WTC11 (cell line): ENCODE data around the gene EDDM13. TPM values are rescaled to one million over a fixed set of nuclear protein-coding genes. Genes with fewer than 3 reads are reported as not detected.

ENCODE experiments used
- ATAC-seq: fragments of 200-7000 bp; cut with Tn5 transposase; 2 replicates; pipeline ENCODE4 v1.10.0; 2021; ENCODE audit warnings: mild to moderate bottlenecking, moderate library complexity
- CTCF ChIA-PET: fragments of 300-600 bp; sonication (Branson Sonifier 250); formaldehyde crosslinking; loops from one replicate; lab custom pipeline; 2021; ENCODE audit warnings: antibody characterized with exemption; lab: Charles Lee
- POLR2A ChIA-PET: fragments of 350-600 bp; sonication (Branson Sonifier 250); formaldehyde crosslinking; loops from one replicate; lab custom pipeline; 2021; ENCODE audit warnings: antibody characterized with exemption; lab: Charles Lee
- DNase-seq: peaks from one replicate; pipeline ENCODE4 v3.0.0; 2021; ENCODE audit warnings: low spot score
- H3K27ac Mint-ChIP-seq: 2 replicates; pipeline ENCODE4 v1.8.0; 2021; ENCODE audit warnings: mixed read lengths
- H3K27me3 Mint-ChIP-seq: 2 replicates; pipeline ENCODE4 v1.8.0; 2021; ENCODE audit warnings: low read depth, mild to moderate bottlenecking, moderate library complexity, mixed read lengths
- H3K36me3 Mint-ChIP-seq: 2 replicates; pipeline ENCODE4 v1.8.0; 2021; ENCODE audit warnings: mixed read lengths
- H3K4me1 Mint-ChIP-seq: 2 replicates; pipeline ENCODE4 v1.8.0; 2022; ENCODE audit warnings: mixed read lengths
- H3K4me3 Mint-ChIP-seq: 2 replicates; pipeline ENCODE4 v1.8.0; 2021; ENCODE audit warnings: mild to moderate bottlenecking, moderate library complexity, mixed read lengths
- H3K9me3 Mint-ChIP-seq: 2 replicates; pipeline ENCODE4 v1.8.0; 2021; ENCODE audit warnings: mixed read lengths
- CREM ChIP-seq: sonication (generic); formaldehyde crosslinking; IDR thresholded peaks from 2 replicates; pipeline ENCODE4 v1.8.1; 2022; ENCODE audit warnings: mild to moderate bottlenecking, missing genetic modification reagents, moderate library complexity
- ESRRA ChIP-seq: sonication (generic); formaldehyde crosslinking; IDR thresholded peaks from 2 replicates; pipeline ENCODE4 v1.8.1; 2022; ENCODE audit warnings: mild to moderate bottlenecking, missing genetic modification reagents, borderline replicate concordance
- NFATC4 ChIP-seq: fragments of 250-450 bp; sonication (Bioruptor Pico); IDR thresholded peaks from 2 replicates; pipeline ENCODE4 v1.9.0; 2021; ENCODE audit warnings: mild to moderate bottlenecking
- OVOL2 ChIP-seq: fragments of 250-450 bp; sonication (Bioruptor Pico); IDR thresholded peaks from 2 replicates; pipeline ENCODE4 v1.9.0; 2021; ENCODE audit warnings: mild to moderate bottlenecking, borderline replicate concordance
- PRRX2 ChIP-seq: fragments of 250-450 bp; sonication (Bioruptor Pico); IDR thresholded peaks from 2 replicates; pipeline ENCODE4 v1.8.0; 2021; ENCODE audit warnings: mild to moderate bottlenecking
- RELA ChIP-seq: sonication (generic); formaldehyde crosslinking; IDR thresholded peaks from 2 replicates; pipeline ENCODE4 v1.8.1; 2022; ENCODE audit warnings: missing genetic modification reagents, mild to moderate bottlenecking, borderline replicate concordance
- SMAD3 ChIP-seq: sonication (generic); formaldehyde crosslinking; IDR thresholded peaks from 2 replicates; pipeline ENCODE4 v1.8.0; 2022; ENCODE audit warnings: missing genetic modification reagents, mild to moderate bottlenecking, borderline replicate concordance
- SMAD4 ChIP-seq: sonication (generic); formaldehyde crosslinking; IDR thresholded peaks from 2 replicates; pipeline ENCODE4 v1.8.0; 2022; ENCODE audit warnings: mild to moderate bottlenecking, missing genetic modification reagents
- TCF7 ChIP-seq: sonication (generic); formaldehyde crosslinking; IDR thresholded peaks from 2 replicates; pipeline ENCODE4 v1.8.0; 2022; ENCODE audit warnings: mild to moderate bottlenecking, low read depth, missing genetic modification reagents, moderate library complexity
- TEAD1 ChIP-seq: sonication (generic); formaldehyde crosslinking; IDR thresholded peaks from 2 replicates; pipeline ENCODE4 v1.8.0; 2022; ENCODE audit warnings: mild to moderate bottlenecking, missing genetic modification reagents
- ZNF396 ChIP-seq: fragments of 250-450 bp; sonication (Bioruptor Pico); IDR thresholded peaks from 2 replicates; pipeline ENCODE4 v1.8.0; 2021; ENCODE audit warnings: mild to moderate bottlenecking, moderate library complexity, borderline replicate concordance
- ZNF423 ChIP-seq: fragments of 250-450 bp; sonication (Bioruptor Pico); IDR thresholded peaks from 2 replicates; pipeline ENCODE4 v2.1.2; 2022; ENCODE audit warnings: mild to moderate bottlenecking, moderate library complexity
- total RNA-seq: library from RNA; stranded (reverse); gene quantifications from 3 replicates; pipeline ENCODE4 v1.2.3, GENCODE V29; 2021
- TF ChIP-seq, protein P1 (sequence below): sonication (generic); formaldehyde crosslinking; IDR thresholded peaks from 2 replicates; pipeline ENCODE4 v1.8.1; 2023; ENCODE audit warnings: mild to moderate bottlenecking, missing genetic modification reagents
- TF ChIP-seq, protein P2 (sequence below): sonication (generic); formaldehyde crosslinking; IDR thresholded peaks from 2 replicates; pipeline ENCODE4 v1.8.1; 2023; ENCODE audit warnings: mild to moderate bottlenecking, missing genetic modification reagents, moderate library complexity
- TF ChIP-seq, protein P3 (sequence below): sonication (generic); formaldehyde crosslinking; IDR thresholded peaks from 2 replicates; pipeline ENCODE4 v1.8.0; 2023; ENCODE audit warnings: missing genetic modification reagents, mild to moderate bottlenecking, borderline replicate concordance
- TF ChIP-seq, protein P4 (sequence below): sonication (generic); formaldehyde crosslinking; IDR thresholded peaks from 2 replicates; pipeline ENCODE4 v1.8.0; 2022; ENCODE audit warnings: mild to moderate bottlenecking, missing genetic modification reagents
- TF ChIP-seq, protein P5 (sequence below): sonication (generic); formaldehyde crosslinking; IDR thresholded peaks from 2 replicates; pipeline ENCODE4 v1.8.1; 2023; ENCODE audit warnings: mild to moderate bottlenecking, moderate library complexity, missing genetic modification reagents
- TF ChIP-seq, protein P6 (sequence below): fragments of 250-450 bp; sonication (Bioruptor Pico); IDR thresholded peaks from 2 replicates; pipeline ENCODE4 v1.9.0; 2021; ENCODE audit warnings: mild to moderate bottlenecking
- TF ChIP-seq, protein P7 (sequence below): sonication (generic); formaldehyde crosslinking; IDR thresholded peaks from 2 replicates; pipeline ENCODE4 v1.8.1; 2023; ENCODE audit warnings: mild to moderate bottlenecking, missing genetic modification reagents, moderate library complexity

Gene EDDM13
- total RNA-seq, 1 experiment from 2014 or later = not detected

DNA sequence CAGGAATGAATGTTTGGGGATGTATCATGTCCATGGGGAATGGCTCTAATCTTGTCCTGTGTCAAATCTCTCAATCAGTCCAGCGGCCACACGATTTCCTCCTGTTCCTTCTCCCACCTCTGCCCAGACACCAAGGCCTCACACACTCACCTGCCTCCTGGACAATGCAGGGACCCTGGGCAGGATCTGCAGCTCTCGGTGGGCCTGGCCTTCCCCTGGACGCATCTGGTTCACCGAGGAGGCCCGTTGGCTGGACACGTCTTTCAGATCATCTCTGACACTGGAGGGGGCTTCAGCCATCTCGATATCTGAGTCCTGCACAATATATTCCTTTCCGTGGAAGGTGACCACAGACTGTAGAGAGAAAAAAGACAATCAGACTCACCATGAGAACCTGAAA lies 49.1 kb upstream of the EDDM13 start (continued):
- no peak for TF ChIP-seq ZNF396
- no peak for TF ChIP-seq ESRRA

DNA sequence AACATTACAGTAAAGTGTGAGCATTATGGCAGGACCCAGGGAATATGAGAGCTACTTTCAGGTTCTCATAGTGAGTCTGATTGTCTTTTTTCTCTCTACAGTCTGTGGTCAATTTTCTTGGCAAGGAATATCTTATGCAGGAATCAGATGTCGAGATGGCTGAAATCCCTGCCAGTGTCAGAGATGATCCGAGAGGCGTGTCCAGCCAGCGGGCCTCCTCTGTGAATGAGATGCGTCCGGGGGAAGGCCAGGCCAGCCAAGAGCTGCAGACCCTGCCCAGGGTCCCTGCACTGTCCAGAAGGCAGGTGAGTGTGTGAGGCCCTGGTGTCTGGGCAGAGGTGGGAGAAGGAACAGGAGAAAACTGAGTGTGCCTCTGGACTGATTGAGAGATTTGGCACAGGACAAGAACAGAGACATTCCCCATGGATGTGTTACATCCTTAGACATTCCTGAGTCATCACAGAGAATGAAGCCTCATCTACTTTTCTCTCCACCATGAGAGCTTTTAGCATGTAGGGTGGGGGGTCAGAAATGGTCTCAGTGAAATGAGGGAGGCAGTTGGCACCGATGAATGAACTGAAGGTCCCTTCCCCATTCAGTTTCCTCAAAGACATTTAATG lies 27.3 kb upstream of the EDDM13 start:
- no peak for DNase-seq
- H3K27me3 Mint-ChIP-seq = peaks cover 5% of the 10 kb centered on the region; the same call in 1 of the 2 replicates
- H3K9me3 Mint-ChIP-seq = no peaks in the 10 kb centered on the region
- no peak for TF ChIP-seq OVOL2 (CRISPR knock-in tag)
- no peak for TF ChIP-seq TEAD1 (CRISPR knock-in tag)
- TF ChIP-seq, protein P1, sequence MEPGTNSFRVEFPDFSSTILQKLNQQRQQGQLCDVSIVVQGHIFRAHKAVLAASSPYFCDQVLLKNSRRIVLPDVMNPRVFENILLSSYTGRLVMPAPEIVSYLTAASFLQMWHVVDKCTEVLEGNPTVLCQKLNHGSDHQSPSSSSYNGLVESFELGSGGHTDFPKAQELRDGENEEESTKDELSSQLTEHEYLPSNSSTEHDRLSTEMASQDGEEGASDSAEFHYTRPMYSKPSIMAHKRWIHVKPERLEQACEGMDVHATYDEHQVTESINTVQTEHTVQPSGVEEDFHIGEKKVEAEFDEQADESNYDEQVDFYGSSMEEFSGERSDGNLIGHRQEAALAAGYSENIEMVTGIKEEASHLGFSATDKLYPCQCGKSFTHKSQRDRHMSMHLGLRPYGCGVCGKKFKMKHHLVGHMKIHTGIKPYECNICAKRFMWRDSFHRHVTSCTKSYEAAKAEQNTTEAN (CRISPR knock-in tag) = no peak
- TF ChIP-seq, protein P2, sequence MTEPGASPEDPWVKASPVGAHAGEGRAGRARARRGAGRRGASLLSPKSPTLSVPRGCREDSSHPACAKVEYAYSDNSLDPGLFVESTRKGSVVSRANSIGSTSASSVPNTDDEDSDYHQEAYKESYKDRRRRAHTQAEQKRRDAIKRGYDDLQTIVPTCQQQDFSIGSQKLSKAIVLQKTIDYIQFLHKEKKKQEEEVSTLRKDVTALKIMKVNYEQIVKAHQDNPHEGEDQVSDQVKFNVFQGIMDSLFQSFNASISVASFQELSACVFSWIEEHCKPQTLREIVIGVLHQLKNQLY = no peak
- no peak for TF ChIP-seq TCF7 (CRISPR knock-in tag)
- TF ChIP-seq, protein P3, sequence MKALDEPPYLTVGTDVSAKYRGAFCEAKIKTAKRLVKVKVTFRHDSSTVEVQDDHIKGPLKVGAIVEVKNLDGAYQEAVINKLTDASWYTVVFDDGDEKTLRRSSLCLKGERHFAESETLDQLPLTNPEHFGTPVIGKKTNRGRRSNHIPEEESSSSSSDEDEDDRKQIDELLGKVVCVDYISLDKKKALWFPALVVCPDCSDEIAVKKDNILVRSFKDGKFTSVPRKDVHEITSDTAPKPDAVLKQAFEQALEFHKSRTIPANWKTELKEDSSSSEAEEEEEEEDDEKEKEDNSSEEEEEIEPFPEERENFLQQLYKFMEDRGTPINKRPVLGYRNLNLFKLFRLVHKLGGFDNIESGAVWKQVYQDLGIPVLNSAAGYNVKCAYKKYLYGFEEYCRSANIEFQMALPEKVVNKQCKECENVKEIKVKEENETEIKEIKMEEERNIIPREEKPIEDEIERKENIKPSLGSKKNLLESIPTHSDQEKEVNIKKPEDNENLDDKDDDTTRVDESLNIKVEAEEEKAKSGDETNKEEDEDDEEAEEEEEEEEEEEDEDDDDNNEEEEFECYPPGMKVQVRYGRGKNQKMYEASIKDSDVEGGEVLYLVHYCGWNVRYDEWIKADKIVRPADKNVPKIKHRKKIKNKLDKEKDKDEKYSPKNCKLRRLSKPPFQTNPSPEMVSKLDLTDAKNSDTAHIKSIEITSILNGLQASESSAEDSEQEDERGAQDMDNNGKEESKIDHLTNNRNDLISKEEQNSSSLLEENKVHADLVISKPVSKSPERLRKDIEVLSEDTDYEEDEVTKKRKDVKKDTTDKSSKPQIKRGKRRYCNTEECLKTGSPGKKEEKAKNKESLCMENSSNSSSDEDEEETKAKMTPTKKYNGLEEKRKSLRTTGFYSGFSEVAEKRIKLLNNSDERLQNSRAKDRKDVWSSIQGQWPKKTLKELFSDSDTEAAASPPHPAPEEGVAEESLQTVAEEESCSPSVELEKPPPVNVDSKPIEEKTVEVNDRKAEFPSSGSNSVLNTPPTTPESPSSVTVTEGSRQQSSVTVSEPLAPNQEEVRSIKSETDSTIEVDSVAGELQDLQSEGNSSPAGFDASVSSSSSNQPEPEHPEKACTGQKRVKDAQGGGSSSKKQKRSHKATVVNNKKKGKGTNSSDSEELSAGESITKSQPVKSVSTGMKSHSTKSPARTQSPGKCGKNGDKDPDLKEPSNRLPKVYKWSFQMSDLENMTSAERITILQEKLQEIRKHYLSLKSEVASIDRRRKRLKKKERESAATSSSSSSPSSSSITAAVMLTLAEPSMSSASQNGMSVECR (CRISPR knock-in tag) = no peak
- TF ChIP-seq CREM (CRISPR knock-in tag) = no peak
- TF ChIP-seq, protein P4, sequence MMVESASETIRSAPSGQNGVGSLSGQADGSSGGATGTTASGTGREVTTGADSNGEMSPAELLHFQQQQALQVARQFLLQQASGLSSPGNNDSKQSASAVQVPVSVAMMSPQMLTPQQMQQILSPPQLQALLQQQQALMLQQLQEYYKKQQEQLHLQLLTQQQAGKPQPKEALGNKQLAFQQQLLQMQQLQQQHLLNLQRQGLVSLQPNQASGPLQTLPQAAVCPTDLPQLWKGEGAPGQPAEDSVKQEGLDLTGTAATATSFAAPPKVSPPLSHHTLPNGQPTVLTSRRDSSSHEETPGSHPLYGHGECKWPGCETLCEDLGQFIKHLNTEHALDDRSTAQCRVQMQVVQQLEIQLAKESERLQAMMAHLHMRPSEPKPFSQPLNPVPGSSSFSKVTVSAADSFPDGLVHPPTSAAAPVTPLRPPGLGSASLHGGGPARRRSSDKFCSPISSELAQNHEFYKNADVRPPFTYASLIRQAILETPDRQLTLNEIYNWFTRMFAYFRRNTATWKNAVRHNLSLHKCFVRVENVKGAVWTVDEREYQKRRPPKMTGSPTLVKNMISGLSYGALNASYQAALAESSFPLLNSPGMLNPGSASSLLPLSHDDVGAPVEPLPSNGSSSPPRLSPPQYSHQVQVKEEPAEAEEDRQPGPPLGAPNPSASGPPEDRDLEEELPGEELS (CRISPR knock-in tag) = no peak
- no peak for TF ChIP-seq SMAD3 (CRISPR knock-in tag)
- TF ChIP-seq, protein P5, sequence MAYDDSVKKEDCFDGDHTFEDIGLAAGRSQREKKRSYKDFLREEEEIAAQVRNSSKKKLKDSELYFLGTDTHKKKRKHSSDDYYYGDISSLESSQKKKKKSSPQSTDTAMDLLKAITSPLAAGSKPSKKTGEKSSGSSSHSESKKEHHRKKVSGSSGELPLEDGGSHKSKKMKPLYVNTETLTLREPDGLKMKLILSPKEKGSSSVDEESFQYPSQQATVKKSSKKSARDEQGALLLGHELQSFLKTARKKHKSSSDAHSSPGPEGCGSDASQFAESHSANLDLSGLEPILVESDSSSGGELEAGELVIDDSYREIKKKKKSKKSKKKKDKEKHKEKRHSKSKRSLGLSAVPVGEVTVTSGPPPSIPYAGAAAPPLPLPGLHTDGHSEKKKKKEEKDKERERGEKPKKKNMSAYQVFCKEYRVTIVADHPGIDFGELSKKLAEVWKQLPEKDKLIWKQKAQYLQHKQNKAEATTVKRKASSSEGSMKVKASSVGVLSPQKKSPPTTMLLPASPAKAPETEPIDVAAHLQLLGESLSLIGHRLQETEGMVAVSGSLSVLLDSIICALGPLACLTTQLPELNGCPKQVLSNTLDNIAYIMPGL (CRISPR knock-in tag) = no peak
- no peak for TF ChIP-seq ZNF423 (CRISPR knock-in tag)
- TF ChIP-seq RELA (CRISPR knock-in tag) = no peak
- TF ChIP-seq, protein P6, sequence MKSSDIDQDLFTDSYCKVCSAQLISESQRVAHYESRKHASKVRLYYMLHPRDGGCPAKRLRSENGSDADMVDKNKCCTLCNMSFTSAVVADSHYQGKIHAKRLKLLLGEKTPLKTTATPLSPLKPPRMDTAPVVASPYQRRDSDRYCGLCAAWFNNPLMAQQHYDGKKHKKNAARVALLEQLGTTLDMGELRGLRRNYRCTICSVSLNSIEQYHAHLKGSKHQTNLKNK (CRISPR knock-in tag) = no peak
- TF ChIP-seq, protein P7, sequence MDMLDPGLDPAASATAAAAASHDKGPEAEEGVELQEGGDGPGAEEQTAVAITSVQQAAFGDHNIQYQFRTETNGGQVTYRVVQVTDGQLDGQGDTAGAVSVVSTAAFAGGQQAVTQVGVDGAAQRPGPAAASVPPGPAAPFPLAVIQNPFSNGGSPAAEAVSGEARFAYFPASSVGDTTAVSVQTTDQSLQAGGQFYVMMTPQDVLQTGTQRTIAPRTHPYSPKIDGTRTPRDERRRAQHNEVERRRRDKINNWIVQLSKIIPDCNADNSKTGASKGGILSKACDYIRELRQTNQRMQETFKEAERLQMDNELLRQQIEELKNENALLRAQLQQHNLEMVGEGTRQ (CRISPR knock-in tag) = no peak
- no peak for TF ChIP-seq PRRX2 (CRISPR knock-in tag)
- TF ChIP-seq NFATC4 (CRISPR knock-in tag) = no peak
- no peak for TF ChIP-seq SMAD4
- no peaks in the 10 kb centered on the region for H3K36me3 Mint-ChIP-seq
- no peak overlapping the region for H3K27ac Mint-ChIP-seq
- H3K4me3 Mint-ChIP-seq = no peak overlapping the region
- no peak for ATAC-seq
- POLR2A ChIA-PET = no interaction called here
- CTCF ChIA-PET = no interaction called here
- no peaks in the 10 kb centered on the region for H3K4me1 Mint-ChIP-seq
